HG02981 (cell line): ENCODE measurements around the gene PCDHB13.
"Not testable (repeated sequence)": the region's sequence is repeated elsewhere in the genome, so short reads cannot be mapped to it uniquely, and the experiment has no call there.

Experiments used
- ATAC-seq: cut with Tn5 transposase; IDR thresholded peaks from one replicate; pipeline ENCODE4 v1.9.1; 2021; ENCODE audit warnings: mild to moderate bottlenecking, moderate library complexity; ENCODE audit not compliant: unreplicated experiment

Gene PCDHB13

DNA sequence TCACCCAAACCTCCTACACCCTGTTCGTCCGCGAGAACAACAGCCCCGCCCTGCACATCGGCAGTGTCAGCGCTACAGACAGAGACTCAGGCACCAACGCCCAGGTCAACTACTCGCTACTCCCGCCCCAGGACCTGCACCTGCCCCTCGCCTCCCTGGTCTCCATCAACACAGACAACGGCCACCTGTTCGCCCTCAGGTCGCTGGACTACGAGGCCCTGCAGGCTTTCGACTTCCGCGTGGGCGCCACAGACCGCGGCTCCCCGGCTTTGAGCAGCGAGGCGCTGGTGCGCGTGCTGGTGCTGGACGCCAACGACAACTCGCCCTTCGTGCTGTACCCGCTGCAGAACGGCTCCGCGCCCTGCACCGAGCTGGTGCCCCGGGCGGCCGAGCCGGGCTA lies 12.6 kb upstream of the PCDHB13 start:
- ATAC-seq = not testable (repeated sequence)

DNA sequence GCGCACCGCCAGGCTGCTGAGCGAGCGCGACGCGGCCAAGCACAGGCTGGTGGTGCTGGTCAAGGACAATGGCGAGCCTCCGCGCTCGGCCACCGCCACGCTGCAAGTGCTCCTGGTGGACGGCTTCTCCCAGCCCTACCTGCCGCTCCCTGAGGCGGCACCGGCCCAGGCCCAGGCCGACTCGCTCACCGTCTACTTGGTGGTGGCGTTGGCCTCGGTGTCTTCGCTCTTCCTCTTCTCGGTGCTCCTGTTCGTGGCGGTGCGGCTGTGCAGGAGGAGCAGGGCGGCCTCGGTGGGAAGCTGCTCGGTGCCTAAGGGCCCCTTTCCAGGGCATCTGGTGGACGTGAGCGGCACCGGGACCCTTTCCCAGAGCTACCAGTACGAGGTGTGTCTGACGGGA lies 12.1 kb upstream of the PCDHB13 start:
- not testable (repeated sequence) for ATAC-seq

DNA sequence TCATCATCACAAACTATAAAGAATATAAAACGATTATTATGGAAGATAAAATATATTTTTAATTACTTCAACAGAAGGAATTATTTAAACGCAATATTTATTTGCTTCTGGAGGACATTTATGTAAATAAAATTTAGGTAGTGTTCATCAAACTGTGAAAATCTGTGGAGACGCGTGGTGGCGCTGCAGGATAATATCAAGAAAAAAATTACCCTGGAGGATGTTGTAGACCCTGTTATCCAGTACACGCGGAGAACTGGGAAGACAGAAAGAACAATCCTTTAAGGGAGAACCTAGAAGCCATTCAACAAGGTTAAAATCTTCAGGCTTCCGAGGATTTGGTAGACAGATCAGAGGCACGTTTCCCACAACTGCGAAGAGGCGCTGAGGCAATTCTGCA lies 5.2 kb upstream of the PCDHB13 start, which contains the start of gene PCDHB12:
Gene PCDHB12 (plus strand): TSS at position 242 of the 400 bp plus-strand sequence. CDS start 189 bp downstream, outside the sequence.
- ATAC-seq = no peak

DNA sequence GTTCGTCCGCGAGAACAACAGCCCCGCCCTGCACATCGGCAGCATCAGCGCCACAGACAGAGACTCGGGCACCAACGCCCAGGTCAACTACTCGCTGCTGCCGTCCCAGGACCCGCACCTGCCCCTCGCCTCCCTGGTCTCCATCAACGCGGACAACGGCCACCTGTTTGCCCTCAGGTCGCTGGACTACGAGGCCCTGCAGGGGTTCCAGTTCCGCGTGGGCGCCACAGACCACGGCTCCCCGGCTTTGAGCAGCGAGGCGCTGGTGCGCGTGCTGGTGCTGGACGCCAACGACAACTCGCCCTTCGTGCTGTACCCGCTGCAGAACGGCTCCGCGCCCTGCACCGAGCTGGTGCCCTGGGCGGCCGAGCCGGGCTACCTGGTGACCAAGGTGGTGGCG lies 3.4 kb upstream of the PCDHB13 start:
- not testable (repeated sequence) for ATAC-seq

DNA sequence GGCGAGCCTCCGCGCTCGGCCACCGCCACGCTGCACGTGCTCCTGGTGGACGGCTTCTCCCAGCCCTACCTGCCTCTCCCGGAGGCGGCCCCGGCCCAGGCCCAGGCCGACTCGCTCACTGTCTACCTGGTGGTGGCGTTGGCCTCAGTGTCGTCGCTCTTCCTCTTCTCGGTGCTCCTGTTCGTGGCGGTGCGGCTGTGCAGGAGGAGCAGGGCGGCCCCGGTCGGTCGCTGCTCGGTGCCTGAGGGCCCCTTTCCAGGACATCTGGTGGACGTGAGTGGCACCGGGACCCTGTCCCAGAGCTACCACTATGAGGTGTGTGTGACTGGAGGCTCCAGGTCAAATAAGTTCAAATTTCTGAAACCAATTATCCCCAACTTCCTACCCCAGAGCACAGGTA lies 2.9 kb upstream of the PCDHB13 start:
- not testable (repeated sequence) for ATAC-seq

DNA sequence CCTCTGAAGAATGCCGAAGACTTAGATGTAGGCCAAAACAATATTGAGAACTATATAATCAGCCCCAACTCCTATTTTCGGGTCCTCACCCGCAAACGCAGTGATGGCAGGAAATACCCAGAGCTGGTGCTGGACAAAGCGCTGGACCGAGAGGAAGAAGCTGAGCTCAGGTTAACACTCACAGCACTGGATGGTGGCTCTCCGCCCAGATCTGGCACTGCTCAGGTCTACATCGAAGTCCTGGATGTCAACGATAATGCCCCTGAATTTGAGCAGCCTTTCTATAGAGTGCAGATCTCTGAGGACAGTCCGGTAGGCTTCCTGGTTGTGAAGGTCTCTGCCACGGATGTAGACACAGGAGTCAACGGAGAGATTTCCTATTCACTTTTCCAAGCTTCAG lies 864 bp downstream of the PCDHB13 start:
- ATAC-seq = not testable (repeated sequence)

DNA sequence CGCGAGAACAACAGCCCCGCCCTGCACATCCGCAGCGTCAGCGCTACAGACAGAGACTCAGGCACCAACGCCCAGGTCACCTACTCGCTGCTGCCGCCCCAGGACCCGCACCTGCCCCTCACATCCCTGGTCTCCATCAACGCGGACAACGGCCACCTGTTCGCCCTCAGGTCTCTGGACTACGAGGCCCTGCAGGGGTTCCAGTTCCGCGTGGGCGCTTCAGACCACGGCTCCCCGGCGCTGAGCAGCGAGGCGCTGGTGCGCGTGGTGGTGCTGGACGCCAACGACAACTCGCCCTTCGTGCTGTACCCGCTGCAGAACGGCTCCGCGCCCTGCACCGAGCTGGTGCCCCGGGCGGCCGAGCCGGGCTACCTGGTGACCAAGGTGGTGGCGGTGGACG lies 1.8 kb downstream of the PCDHB13 start:
- not testable (repeated sequence) for ATAC-seq

DNA sequence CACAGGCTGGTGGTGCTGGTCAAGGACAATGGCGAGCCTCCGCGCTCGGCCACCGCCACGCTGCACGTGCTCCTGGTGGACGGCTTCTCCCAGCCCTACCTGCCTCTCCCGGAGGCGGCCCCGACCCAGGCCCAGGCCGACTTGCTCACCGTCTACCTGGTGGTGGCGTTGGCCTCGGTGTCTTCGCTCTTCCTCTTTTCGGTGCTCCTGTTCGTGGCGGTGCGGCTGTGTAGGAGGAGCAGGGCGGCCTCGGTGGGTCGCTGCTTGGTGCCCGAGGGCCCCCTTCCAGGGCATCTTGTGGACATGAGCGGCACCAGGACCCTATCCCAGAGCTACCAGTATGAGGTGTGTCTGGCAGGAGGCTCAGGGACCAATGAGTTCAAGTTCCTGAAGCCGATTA lies 2.3 kb downstream of the PCDHB13 start:
- not testable (repeated sequence) for ATAC-seq

- no peak for ATAC-seq
Observed at GRCh38 chr5:141223112-141223783, 9.5 kb downstream of the PCDHB13 start, which contains the start of gene PCDHB14. Gene PCDHB14 (plus strand): TSS chr5:141223343. CDS start chr5:141223506, 163 bp downstream.

- ATAC-seq = not testable (repeated sequence)
Observed at GRCh38 chr5:141224844-141225243, 11.1 kb downstream of the PCDHB13 start.

- ATAC-seq = not testable (repeated sequence)
Observed at GRCh38 chr5:141225421-141225820, 11.7 kb downstream of the PCDHB13 start.

- ATAC-seq = no peak
Observed at GRCh38 chr5:141234109-141234667, 20.5 kb downstream of the PCDHB13 start.

DNA sequence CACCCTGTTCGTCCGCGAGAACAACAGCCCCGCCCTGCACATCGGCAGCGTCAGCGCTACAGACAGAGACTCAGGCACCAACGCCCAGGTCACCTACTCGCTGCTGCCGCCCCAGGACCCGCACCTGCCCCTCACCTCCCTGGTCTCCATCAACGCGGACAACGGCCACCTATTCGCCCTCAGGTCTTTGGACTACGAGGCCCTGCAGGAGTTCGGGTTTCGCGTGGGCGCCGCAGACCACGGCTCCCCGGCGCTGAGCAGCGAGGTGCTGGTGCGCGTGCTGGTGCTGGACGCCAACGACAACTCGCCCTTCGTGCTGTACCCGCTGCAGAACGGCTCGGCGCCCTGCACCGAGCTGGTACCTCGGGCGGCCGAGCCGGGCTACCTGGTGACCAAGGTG lies 22.2 kb downstream of the PCDHB13 start:
- ATAC-seq = not testable (repeated sequence)

DNA sequence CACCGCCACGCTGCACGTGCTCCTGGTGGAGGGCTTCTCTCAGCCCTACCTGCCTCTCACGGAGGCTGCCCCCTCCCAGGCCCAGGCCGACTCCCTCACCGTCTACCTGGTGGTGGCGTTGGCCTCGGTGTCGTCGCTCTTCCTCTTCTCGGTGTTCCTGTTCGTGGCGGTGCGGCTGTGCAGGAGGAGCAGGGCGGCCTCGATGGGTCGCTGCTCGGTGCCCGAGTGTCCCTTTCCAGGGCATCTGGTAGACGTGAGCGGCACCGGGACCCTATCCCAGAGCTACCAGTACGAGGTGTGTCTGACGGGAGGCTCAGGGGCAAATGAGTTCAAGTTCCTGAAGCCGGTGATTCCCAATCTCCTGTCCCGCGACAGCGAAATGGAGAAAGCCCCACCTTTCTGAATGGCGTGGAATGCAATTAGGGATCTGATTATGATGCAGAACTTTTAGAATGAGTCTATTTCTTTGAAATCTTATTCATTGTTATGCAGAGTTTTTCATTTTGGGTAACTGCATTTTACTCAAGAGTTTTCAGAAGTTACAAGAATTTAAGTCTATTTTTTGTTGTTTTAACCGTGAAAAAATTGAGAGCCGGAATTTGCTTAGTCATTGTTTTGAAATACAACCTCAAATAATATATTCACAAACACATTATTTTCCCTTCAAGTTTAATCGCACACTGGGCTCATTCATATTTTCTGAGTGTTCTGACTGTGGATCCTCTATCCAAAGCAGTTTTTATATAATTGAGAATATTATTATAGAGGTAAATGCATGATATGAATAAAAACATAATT lies 23.0 kb downstream of the PCDHB13 start:
- no peak for ATAC-seq

- no peak for ATAC-seq
Observed at GRCh38 chr5:141241496-141241895, 27.8 kb downstream of the PCDHB13 start.

GRCh38 chr5:141245250-141245717 lies 31.6 kb downstream of the PCDHB13 start, which contains the start of gene PCDHB15:
Gene PCDHB15 (plus strand): TSS chr5:141245395. CDS start chr5:141245579, 184 bp downstream.
- ATAC-seq = no peak

DNA sequence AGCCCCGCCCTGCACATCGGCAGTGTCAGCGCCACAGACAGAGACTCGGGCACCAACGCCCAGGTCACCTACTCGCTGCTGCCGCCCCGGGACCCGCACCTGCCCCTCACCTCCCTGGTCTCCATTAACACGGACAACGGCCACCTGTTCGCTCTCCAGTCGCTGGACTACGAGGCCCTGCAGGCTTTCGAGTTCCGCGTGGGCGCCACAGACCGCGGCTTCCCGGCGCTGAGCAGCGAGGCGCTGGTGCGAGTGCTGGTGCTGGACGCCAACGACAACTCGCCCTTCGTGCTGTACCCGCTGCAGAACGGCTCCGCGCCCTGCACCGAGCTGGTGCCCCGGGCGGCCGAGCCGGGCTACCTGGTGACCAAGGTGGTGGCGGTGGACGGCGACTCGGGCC lies 33.3 kb downstream of the PCDHB13 start:
- not testable (repeated sequence) for ATAC-seq

- not testable (repeated sequence) for ATAC-seq
Observed at GRCh38 chr5:141247434-141247833, 33.7 kb downstream of the PCDHB13 start.

DNA sequence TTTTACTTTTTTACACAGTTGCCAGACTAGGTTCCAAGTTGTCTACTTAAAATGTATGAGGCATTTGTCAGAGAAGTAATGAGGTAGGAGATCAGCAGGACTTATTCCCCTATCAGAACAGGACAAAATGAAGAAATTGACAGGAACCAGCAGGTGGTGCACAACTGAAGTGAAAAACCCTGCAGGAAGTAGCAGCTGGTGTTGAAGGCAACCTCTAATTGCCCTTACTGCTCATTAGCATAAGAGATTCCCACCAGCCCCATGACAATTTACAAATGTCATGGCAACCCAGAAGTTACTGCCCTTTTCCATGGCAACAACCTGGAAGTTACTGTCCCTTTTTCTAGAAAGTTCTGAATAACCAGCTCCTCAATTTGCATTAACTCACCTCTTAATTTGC lies 36.9 kb downstream of the PCDHB13 start:
- no peak for ATAC-seq

DNA sequence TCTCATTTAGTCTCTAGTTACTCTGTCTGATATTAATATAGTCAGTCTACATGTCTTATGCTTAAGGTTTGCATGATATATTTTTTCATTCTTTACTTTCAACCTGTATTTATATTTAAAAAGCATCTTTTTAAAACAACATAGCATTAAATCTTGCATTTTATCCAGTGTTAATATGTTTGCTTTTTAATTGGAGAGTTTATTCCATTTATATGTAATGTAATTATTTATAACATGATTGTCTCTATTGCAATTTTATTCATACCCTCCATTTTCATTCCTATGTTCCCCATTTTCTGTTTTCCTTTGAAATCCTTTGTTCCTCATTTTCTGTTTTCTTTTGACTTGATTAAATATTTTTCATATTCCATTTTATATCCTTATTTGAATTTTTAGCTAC lies 44.7 kb downstream of the PCDHB13 start:
- ATAC-seq = no peak

DNA sequence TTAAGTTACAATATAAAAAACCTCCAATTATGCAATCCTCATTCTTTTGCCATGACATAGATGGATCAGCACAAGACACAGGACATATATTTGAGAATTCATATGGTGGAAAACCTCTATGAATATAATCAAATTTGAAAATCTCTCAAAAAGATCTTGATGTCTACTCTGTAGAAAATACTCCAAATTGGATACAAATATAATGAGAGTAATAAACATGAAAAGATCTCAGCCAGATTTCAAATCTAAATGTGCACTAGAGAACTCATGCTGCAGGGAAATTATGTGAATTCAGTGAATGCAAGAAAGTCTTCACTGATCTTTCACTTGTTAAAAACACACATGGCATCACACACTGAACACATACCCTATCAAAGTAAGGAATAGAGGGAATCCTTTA lies 45.2 kb downstream of the PCDHB13 start:
- no peak for ATAC-seq
